Suppressor macrophage treated with lipopolysaccharide for 4 hours (primary cell): ENCODE data around the gene DAB2IP.
A peak's percentile ranks its signal among the peaks of the same experiment; 100 is the strongest.

ENCODE experiments used
- DNase-seq: peaks from one replicate; pipeline ENCODE4 v3.0.0-alpha.2; 2020

The DAB2IP gene

DNA sequence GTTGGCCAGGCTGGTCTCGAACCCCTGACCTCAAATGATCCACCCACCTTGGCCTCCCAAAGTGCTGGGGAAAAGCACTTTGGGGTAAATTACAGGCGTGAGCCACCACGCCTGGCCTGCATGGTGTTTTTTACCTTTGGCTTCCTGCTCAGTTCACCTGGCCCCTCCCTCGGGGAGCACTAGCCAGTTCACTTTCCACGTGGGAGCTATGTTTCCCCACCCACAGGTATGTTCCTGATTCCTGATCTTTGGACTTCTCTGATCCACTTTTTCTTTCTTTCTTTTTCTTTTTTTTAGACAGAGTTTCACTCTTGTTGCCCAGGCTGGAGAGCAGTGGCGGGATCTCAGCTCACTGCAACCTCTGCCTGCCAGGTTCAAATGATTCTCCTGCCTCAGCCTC is 15.8 kb downstream of the DAB2IP start:
- no peak for DNase-seq

DNA sequence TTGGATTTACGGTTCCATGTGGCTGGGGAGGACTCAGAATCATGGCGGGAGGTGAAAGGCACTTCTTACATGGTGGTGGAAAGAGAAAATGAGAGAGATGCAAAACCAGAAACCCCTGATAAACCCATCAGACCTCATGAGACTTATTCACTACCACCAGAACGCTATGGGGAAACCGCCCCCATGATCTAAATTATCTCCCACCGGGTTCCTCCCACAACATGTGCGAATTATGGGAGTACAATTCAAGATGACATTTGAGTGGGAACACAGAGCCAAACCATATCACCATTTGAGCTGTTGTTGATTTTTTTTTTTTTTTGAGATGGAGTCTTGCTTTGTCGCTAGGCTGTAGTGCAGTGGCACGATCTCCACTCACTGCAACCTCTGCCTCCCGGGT is 16.5 kb downstream of the DAB2IP start:
- no peak for DNase-seq

DNA sequence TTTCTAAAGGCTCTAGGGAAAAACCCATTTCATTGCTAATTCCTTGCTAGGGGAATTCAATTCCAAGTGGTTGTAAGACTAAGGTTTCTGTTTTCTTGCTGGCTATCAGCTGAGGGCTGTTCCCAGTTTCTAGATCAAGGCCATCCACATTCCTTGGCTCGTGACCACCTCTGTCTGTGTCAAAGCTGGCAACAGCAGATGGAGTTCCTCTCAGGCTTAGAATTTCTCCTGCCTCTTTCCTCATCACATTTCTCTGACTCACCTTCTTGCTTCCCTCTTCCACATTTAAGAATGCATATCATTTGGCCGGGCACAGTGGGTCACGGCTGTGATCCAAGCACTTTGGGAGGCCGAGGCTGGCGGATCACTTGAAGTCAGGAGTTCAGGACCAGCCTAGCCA is 19.0 kb downstream of the DAB2IP start:
- peak; percentile 70 for DNase-seq

DNA sequence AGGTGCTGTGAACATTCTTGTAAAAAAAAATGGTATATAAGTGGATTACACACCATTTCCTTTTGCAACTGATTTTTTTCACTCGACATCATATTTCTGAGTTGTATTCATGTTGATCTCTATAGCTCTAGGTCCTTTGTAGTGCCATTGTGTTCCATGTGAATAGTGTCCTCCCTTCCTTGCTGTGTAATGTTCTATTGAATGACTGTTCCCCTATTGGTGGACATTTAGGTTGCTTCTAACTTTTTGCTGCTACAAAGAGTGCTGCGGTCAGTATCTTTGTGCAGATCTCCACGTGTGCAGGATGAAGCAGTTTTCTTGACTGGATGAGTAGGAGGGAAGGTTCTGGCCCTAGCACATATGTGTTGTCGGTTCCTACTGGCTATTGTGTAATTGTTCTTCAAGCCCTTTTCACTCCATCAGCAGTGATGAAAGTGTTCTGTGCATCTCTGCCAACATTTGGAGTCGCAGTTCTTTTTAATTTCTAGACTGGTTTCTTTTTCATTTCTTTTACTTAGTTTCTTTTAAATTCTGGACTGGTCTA is 20.2 kb downstream of the DAB2IP start:
- DNase-seq, result peak; percentile 29

DNA sequence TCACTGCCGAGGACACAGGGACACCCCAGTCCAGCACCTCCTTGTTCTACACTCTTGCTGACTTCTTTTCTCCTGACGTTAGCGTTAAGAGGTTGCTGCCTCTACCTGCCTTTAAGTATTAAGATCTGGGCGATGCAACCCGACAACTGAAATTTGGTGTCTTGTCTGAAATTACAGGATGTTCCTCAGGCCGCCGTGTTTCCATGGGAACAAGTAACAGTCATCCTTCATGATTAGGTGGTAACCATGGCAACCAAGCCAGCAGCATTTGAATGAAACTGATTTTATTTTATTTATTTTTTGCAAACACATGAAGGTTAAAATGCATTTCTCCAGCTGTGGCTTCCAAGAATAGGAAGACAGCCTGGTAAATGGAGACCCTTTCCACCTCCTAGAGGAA is 20.8 kb downstream of the DAB2IP start:
- no peak for DNase-seq

DNA sequence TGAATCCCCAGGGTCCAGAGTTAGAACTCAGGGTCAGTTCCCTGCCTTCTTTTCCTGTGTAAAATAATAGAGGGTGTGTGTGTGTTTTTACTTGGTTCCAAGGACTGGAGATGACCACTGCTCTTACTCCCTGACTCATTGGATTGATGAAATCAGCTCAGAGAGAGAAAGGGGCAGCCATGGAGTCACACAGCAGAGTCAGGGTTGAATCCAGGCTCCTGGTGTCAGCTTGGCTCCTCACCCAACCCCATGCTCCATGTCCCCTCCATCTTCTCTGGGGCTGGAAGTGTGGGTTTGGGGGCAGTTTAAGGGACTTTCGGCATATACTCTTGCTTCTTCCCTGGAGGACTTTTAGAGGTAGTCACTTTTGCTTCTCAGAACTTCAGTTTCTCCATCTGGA is 21.6 kb downstream of the DAB2IP start:
- peak; percentile 40 for DNase-seq

DNA sequence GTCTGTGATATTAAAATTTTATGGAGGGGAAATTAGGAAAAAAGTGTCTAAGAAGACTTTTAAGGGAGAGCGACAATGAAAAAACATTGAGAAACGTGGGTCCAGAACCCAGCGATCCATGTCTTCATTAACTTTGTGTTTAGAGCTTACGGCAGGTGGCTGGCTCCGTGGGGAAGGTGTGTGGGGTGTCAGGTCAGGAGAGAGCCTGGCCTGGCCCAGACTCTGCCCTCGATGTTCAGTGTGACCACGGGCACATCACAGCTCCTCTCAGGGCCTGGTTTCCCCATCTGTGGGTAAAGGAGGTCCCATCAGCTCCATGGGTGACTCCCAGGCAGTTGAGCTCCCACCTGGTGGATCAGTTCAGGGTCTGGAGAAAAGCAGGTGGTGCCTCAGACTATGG is 22.1 kb downstream of the DAB2IP start:
- DNase-seq, result no peak

DNA sequence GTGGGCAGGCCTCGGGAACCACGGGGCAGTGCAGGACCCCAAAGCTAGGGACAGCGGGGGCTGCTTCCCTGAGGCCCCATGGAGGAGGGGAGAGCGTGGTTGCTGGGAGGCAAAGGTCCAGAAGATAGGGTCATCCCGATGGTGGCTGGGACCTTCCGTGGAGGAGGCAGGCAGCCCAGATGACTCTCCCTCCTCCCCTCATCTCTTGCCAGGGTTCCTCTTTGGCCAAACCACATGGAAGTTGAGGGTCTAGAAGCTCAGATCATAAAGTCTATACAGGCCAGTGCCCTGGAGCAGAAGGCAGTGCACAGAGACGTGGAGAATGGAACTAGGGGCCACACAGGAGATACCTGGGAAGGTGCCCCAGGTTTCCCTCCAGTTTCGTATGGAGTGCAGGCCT is 22.6 kb downstream of the DAB2IP start:
- DNase-seq, result no peak

DNA sequence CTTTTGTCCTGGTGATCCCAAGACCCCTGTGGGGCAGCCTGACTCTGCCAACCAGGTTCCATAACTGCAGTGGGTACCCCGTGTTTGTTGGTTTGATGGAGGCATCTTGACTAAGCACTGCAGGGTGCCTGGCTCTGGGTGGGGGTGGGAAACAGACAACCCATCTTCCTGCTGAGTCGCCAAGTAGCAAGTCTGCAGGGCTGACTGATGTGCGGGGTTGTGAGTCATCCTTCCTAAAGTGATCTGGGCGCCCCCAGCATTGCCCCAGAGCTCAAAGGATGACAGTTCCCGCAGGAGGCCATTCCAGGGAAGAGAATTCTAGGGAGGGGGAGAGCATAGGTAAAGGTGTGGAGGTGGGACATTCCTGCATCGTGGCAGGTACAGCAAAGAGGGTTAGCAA is 23.5 kb downstream of the DAB2IP start:
- peak; percentile 53 for DNase-seq

DNA sequence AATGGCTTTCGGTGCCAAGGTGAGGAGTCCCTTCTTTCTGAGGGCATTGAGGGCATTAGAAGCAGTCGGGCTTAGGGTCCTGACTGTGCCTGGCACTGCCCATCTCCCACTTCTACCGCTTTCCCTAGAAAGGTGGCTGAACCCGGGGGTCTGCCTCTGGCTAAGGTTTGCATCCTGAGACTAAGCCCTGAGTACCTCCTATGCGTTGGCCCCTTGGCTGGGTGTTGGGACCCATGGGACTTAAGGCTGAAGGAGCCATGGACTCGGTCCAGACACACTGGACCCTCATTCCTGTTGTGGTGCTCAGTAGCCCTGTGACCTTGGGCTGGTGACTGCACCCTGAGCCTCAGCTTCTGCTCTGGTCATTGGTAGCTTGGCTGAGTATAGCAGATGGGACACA is 23.9 kb downstream of the DAB2IP start:
- no peak for DNase-seq

DNA sequence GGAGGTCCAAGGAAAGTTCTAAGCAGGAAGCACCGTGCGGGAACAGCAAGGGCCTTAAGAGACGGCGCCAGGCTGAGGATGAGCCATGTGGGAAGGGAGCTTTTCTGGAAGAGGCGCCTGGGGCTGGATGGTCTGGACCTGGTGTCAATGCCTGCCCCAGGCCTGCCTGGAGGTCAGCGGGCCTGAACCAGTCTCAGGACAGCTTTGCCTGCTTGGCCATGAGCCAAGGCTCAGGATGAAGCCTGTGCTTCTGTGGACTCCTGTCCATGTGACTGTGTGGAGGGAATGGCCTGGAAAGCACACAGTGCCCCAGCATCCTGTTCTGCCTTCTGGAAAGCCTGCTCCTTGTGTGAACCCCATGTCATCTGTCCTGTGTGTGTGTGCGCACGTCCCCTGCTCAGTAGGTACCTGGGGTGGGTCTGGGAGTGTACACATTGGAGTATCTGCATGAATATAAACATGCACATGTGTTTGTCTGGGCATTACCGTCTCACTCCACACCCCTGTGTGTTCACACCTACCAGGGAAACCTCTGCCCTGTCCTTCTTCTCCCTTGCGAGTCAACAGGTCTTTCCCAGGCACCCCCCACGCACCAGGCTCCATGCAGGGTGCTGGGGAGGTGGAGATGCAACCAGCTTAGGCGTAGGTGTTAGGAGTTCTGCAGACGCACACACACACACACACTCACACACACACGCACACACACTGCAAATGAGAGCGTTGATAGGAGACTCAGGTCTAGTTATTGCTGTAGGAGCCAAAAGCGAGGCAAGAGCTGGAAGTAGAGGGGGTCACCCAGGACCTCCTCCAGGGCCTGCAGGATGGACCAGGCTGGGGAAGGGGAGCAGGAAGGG is 24.8 kb downstream of the DAB2IP start:
- no peak for DNase-seq

DNA sequence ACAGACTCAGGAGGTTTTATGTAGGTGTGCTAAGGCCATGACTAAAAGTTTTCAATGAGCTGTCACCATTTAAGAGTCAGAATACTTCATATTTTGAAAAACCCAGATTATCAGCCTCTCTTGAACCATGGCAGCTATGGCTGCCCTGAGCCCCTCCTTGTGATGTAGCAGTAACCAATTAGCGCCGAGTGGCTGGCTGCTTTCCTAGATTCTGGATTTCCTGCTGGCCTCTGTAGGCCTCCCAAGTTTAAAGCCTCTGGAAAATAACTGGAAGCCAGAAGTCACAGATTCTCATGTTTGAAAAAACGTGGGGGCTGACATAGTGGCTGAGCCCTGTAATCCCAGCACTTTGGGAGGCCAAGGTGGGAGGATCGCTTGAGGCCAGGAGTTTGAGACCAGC is 25.5 kb downstream of the DAB2IP start:
- no peak for DNase-seq

DNA sequence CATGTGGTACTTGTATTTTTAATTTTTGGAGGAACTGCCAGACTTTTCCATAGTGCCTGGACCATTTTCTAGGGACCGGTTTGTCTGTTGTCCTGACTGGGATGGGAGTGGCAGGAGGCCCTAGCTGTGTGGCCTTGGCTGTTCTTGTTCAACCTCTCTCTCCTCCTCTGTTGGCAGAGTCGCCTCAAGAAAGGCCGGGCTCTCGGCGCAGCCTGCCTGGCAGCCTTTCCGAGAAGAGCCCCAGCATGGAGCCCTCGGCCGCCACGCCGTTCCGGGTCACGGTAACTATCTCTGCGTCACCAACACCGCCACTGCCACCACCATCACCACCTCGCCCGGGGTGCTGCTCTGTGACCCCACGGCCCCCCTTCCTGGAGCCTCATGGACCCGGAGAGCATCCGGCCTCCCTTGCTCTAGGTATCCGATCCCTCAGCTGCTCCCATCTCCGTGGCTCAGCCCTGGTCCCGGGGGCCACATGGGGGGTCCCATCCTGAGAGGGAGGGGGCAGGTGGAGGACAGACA is 27.1 kb downstream of the DAB2IP start:
- DNase-seq, result no peak

DNA sequence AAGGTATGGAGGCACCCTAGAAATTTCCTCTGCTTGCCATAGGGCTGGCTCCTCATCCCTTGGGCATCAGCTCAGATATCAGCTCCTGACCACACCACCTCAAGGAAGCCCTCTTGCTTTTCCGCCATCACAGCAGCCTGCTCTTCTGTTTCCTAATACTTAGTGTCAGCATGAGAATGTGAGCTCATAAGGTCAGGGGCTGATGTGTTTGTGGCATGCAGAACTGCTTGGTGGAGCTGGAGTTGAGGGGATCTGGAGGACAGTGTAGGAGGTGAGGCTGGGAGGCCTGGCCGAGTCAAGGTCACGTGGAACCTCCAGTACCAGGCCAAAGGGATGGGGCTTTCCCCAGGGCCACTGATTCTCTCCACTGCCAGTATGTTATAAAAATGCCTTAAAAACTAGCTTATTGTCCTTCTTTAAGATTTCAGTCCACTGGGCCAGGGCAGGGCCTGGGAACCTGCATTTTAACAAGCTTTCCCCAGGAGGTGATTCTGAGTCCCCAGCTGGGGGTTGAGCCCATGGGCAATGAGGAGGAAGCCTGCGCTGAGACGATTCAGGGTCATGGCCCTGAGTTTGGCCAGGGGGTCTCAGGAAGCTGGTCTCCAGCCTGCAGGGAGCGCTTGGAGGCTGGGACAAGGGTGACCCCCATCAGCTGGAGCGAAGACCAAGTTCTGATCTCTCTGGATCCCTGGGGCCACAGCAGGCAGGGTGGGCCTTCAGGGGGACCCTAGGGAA is 28.6 kb downstream of the DAB2IP start:
- peak; percentile 77 for DNase-seq

DNA sequence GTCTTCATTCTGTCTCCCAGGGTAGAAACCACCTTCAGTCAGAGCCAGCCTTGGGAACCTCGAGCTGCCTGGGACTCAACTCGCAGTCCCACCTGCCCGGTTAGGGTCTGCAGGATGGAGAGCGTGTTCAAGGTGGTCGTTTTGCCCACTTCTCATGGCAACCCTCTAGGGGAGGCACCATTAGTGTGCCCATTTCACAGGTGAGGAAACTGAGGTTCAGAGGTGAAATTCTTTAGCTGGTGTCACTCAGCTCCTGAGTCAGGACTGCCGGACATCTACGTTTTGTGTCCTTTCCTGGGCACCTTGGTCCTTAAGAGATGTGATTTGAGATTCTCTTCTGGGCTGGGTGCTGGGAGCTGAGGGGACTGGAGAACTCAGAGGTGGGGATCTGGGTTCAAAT is 30.0 kb downstream of the DAB2IP start:
- DNase-seq, result no peak

DNA sequence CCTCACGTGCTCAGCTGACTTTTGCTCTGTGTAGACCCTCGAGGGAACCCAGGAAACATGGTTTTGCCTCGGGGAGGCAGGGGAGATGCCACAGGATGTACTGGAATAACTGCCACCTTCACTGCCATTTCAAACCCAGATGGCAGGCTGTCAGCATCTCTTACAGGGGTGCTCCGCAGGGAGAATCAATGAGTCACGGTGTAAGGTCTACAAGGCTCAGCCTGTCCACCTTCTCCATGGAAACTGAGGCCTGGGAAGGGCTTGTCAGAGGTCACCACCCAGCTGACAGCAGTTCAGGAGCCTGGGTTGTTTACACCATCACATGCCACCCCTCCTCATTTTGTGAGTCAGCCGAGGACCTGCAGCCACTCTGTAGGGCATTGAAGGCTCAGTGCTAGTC is 30.8 kb downstream of the DAB2IP start:
- no peak for DNase-seq

DNA sequence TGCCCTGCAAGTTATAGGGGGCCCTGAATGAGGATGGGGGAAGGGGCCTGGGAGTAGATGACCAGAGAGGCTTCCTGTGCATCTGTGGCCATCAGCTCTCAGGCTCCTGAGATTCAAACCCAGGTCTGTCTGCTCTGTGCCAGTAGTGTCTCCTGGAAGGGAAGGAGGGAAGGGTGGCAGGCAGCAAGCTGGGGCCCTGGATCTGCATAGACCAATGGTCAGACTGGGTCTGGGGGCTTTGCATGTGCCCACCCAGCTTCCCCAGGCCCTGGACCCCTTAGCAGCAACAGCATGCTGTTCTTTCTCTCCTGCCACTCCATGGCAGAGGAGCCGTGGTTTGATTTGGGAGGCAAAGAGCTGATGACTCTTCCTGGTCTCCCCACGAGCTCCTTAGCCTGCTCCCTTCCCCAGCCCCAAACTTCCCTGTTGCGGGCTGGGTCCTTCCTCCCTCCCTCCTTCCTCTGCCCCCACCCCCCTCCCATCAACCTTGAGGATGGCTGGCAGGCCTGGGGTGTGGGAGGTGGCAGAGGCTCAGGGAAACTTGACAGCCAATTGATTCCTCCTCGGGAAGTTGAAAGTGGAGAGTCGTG is 31.6 kb downstream of the DAB2IP start:
- no peak for DNase-seq

DNA sequence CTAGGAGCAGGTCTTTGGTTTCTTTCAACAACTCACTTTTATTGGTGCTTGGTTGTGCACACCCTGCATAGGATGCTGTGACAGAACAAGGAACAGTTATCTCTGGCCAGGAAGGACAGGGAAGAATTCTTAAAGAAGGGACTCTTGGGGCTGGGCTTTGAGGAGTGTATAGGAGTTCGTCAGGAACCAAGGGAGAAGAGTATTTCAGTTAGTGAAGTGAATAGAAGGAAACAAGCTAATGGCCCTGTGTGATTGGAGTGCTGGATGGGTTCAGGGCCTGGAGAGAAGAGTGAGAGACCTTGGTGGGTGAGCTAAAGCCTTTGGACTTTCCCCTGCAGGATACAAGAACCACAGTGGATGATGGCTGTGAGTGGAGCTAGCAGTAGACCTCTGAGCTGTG is 32.2 kb downstream of the DAB2IP start:
- no peak for DNase-seq

DNA sequence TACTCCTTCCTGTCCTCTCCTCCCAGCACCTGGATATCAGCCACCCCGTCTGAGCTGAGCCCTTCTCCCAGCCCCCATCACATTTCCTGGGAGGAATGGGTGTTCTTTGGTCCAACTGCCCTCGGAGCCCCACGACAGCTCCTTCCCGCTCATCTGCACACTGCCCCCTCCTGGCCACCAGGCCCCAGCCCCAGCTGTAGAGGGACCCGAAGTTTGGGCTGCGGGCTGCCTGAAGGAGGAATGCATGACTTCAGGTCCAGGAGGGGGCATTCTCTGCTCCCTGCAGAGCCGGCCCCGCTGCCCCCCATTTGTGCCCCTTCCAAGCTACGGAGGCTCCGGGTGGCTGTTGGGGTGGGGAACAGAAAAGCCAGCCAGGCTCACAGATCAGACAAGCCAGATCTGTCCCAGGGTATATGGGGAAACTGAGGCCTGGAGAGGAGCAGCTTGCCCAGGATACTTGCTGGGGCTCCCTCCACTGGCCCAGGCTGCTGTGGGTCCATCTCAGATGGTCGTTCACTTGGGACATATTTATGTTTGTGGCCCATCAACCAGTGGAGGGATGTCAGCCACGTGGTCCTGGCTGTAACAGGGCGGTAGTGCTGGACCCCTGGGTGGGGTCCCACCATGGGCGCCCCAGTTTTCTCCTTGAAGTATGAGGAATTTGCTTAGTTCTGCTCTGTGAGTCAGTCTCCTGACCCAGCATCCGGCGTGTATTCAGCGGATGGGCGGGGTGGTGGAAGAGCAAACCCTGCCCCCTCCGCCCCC is 33.1 kb downstream of the DAB2IP start:
- DNase-seq, result peak; percentile 62

DNA sequence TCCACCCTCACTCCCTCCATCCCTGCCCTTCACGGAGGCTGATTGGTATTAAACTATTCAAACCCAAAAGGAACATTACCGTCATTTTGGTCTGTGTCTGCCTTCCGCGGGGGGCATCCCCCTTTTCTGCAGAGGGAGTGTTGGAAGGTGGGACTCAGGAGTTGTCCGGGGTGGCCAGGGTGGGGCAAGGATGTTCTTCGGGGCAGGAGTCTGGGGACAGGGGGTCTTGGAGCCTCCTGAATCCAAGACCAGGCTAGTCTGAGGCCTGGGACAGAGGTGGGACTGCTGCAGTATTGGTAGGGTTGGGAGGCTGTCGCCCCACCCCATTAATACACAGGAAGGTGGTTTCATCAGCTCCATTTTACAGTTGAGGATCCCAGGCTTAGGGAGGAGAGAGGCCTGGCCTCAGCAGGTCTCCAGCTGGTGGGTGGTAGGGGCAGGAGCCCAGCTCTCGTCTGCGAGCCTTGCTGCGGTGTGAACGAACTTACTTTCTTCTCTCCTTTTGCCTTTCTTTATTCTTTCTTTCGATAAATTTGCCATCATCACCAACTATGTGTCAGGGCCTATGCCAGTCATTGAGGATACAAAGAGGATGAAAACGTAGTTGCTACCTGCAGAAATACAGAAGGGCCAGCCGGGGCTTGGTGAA is 33.8 kb downstream of the DAB2IP start:
- DNase-seq, result no peak

DNA sequence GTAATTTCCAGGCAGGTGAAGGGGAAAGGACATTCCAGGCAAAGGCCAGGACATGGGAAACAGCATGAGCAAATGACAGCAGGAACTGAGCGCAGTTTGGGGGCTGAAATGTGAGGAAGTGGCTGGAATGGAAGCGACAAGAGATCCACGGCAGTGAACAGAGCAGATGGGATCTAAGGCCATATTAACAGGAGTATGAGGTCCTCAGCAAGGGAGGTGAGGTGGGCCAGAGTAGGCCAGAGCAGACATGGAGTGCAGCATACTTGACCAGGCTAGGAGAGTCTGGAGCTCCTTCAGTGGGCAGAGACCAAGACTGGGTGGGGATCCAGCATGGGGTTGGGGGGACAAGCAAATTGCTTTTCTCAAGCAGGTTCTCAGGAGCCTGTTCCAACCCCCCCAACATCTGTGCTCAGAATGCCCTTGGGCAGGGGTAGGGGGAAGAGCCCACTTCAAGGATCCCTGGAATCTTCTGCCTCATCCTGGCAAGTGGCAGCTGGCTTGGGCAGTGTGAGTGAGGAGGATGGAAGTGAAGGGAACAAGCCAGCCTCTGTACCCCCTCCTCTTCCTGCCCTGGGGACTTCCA is 34.5 kb downstream of the DAB2IP start:
- no peak for DNase-seq
